Neural cell (in vitro differentiated cells): ENCODE data around the gene DOK5. TPM values are rescaled to one million over a fixed set of nuclear protein-coding genes. Genes with fewer than 3 reads are reported as not detected.
A peak's percentile ranks its signal among the peaks of the same experiment; 100 is the strongest.

Experiments used
- H2AFZ ChIP-seq: fragments of 200-600, 300-800 bp; sonication (generic), shearing (Covaris generic); 2 replicates; pipeline ENCODE4 v1.6.0; 2014; ENCODE audit warnings: low read depth, mild to moderate bottlenecking, antibody characterized with exemption, low read length, moderate library complexity
- H3F3A ChIP-seq: fragments of 200-600 bp; shearing (Covaris generic); 2 replicates; pipeline ENCODE4 v1.6.1; 2016; ENCODE audit warnings: mild to moderate bottlenecking, moderate library complexity, mixed read lengths, antibody characterized with exemption, low read length; ENCODE audit not compliant: insufficient read depth, poor library complexity, severe bottlenecking
- H3K27ac ChIP-seq: fragments of 200-600, 300-800 bp; sonication (generic), shearing (Covaris generic); 2 replicates; pipeline ENCODE4 v1.5.1; 2014; ENCODE audit warnings: mild to moderate bottlenecking, low read length, moderate library complexity
- H3K27me3 ChIP-seq: fragments of 300-800, 200-600 bp; sonication (generic), shearing (Covaris generic); 2 replicates; pipeline ENCODE4 v1.6.0; 2014; ENCODE audit warnings: mild to moderate bottlenecking, low read depth, low read length, moderate library complexity; ENCODE audit not compliant: insufficient read depth
- H3K36me3 ChIP-seq: fragments of 300-800, 200-600 bp; sonication (generic), shearing (Covaris generic); 2 replicates; pipeline ENCODE4 v1.5.1; 2014; ENCODE audit warnings: mild to moderate bottlenecking, antibody characterized with exemption, low read length, moderate library complexity; ENCODE audit not compliant: insufficient read depth
- H3K4me2 ChIP-seq: fragments of 300-800, 200-600 bp; sonication (generic), shearing (Covaris generic); 2 replicates; pipeline ENCODE4 v1.6.0; 2014; ENCODE audit warnings: mild to moderate bottlenecking, low read length
- H3K4me3 ChIP-seq: fragments of 300-800, 200-600 bp; sonication (generic), shearing (Covaris generic); 2 replicates; pipeline ENCODE4 v1.5.1; 2014; ENCODE audit warnings: mild to moderate bottlenecking, low read length, moderate library complexity
- H3K79me2 ChIP-seq: fragments of 200-600 bp; shearing (Covaris generic); replicated peaks from 2 replicates; pipeline ENCODE4 v1.6.0; 2014; ENCODE audit warnings: mild to moderate bottlenecking, low read length, moderate library complexity; ENCODE audit not compliant: insufficient read depth
- H3K9ac ChIP-seq: fragments of 300-800, 200-600 bp; sonication (generic), shearing (Covaris generic); 2 replicates; pipeline ENCODE4 v1.6.1; 2016; ENCODE audit warnings: mild to moderate bottlenecking, low read length, mixed read lengths
- H3K9me2 ChIP-seq: fragments of 200-600 bp; shearing (Covaris generic); 2 replicates; pipeline ENCODE4 v1.6.1; 2016; ENCODE audit warnings: mild to moderate bottlenecking, low read length, mixed read lengths; ENCODE audit not compliant: insufficient read depth
- H3K9me3 ChIP-seq: fragments of 200-600, 300-800 bp; sonication (generic), shearing (Covaris generic); 2 replicates; pipeline ENCODE4 v1.6.1; 2016; ENCODE audit warnings: mild to moderate bottlenecking, mixed run types, low read length, moderate library complexity, mixed read lengths
- H4K20me1 ChIP-seq: fragments of 200-600 bp; shearing (Covaris generic); 2 replicates; pipeline ENCODE4 v1.6.1; 2016; ENCODE audit warnings: mild to moderate bottlenecking, mixed run types; ENCODE audit not compliant: insufficient read depth
- EP300 ChIP-seq: fragments of 450-650 bp; conservative IDR thresholded peaks from 2 replicates; pipeline ENCODE4 v1.6.1; 2014; ENCODE audit warnings: antibody characterized with exemption, mild to moderate bottlenecking, moderate library complexity; ENCODE audit not compliant: poor library complexity, severe bottlenecking
- EZH2 ChIP-seq: fragments of 200-600, 300-800 bp; shearing (Covaris generic), sonication (generic); IDR thresholded peaks from 2 replicates; pipeline ENCODE4 v1.6.1; 2014; ENCODE audit warnings: antibody characterized with exemption, low read length, borderline replicate concordance, mild to moderate bottlenecking; ENCODE audit not compliant: insufficient read depth, poor library complexity, severe bottlenecking
- MXI1 ChIP-seq: fragments of 450-650 bp; conservative IDR thresholded peaks from 2 replicates; pipeline ENCODE4 v1.6.1; 2014; ENCODE audit warnings: antibody characterized with exemption, mild to moderate bottlenecking; ENCODE audit not compliant: poor library complexity, severe bottlenecking
- POLR2AphosphoS5 ChIP-seq: IDR thresholded peaks from 2 replicates; pipeline ENCODE4 v1.6.1; 2012
- RAD21 ChIP-seq: fragments of 450-650 bp; conservative IDR thresholded peaks from 2 replicates; pipeline ENCODE4 v1.6.1; 2014; ENCODE audit warnings: antibody characterized with exemption, mild to moderate bottlenecking, moderate library complexity
- SMC3 ChIP-seq: fragments of 450-650 bp; conservative IDR thresholded peaks from 2 replicates; pipeline ENCODE4 v1.6.1; 2014; ENCODE audit warnings: antibody characterized with exemption, mild to moderate bottlenecking, moderate library complexity; ENCODE audit not compliant: poor library complexity
- TAF1 ChIP-seq: IDR thresholded peaks from 2 replicates; pipeline ENCODE4 v1.6.1; 2012; ENCODE audit warnings: low read depth
- polyA plus RNA-seq: library from polyadenylated mRNA; depleted of rRNA; stranded (reverse); fragments of >200 nt; gene quantifications from 2 replicates; pipeline ENCODE4 v1.2.3, GENCODE V29; 2014
- TF ChIP-seq, protein P1 (sequence below): IDR thresholded peaks from 2 replicates; pipeline ENCODE4 v1.6.1; 2012; ENCODE audit warnings: borderline replicate concordance
- TF ChIP-seq, protein P2 (sequence below): fragments of 450-650 bp; IDR thresholded peaks from 2 replicates; pipeline ENCODE4 v1.5.1; 2014; ENCODE audit warnings: antibody characterized with exemption, mild to moderate bottlenecking, moderate library complexity; ENCODE audit not compliant: poor library complexity, severe bottlenecking

Gene DOK5
- polyA plus RNA-seq, 1 donor from 2014 or later: 4.6 TPM

DNA sequence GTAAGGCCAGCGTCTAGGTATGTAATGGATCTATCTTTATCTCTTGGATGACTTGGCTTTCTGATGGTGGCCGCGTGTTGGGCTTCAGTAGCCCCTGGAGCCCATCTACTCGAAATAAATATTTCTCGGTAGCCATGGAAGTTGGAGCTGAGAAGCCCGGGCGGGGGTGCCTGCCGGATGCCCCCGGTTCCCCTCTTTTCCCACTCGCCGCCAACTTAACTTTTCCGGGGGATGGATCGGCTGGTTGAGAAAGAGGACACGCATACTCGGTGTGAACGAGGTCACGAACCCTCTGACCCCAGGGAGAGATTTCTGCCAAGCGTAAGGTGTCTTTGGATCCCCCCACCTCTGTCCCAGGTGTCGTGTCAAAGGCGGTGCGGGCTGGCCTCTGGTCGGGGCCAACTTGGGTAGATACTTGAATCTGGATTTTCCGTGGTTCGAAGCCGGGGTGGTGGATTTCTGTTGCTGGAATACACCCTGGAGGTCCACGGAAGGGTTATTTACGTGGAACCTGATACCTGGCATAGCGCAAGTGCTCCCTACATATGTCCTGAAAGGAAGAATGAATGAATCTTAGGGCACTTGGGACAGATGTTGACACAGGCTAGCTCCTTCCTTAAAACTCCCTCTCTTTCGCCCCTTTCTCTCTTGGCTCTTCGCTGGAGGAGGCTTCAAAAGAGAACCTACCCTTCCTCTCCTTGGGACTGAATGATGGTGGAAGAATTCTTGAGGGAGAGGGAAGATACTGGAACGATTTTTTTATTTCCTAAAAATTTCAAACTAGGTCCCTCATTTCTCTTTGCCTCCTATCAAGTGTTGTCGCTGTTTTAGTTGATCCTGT lies 996 bp downstream of the DOK5 start:
- H3K9me3 ChIP-seq: no peaks in the 10 kb centered on the region
- no peak for TF ChIP-seq SMC3
- no peak for TF ChIP-seq MXI1
- TF ChIP-seq EZH2: no peak
- no peak for TF ChIP-seq RAD21
- TF ChIP-seq EP300: no peak
- TF ChIP-seq, protein P1, sequence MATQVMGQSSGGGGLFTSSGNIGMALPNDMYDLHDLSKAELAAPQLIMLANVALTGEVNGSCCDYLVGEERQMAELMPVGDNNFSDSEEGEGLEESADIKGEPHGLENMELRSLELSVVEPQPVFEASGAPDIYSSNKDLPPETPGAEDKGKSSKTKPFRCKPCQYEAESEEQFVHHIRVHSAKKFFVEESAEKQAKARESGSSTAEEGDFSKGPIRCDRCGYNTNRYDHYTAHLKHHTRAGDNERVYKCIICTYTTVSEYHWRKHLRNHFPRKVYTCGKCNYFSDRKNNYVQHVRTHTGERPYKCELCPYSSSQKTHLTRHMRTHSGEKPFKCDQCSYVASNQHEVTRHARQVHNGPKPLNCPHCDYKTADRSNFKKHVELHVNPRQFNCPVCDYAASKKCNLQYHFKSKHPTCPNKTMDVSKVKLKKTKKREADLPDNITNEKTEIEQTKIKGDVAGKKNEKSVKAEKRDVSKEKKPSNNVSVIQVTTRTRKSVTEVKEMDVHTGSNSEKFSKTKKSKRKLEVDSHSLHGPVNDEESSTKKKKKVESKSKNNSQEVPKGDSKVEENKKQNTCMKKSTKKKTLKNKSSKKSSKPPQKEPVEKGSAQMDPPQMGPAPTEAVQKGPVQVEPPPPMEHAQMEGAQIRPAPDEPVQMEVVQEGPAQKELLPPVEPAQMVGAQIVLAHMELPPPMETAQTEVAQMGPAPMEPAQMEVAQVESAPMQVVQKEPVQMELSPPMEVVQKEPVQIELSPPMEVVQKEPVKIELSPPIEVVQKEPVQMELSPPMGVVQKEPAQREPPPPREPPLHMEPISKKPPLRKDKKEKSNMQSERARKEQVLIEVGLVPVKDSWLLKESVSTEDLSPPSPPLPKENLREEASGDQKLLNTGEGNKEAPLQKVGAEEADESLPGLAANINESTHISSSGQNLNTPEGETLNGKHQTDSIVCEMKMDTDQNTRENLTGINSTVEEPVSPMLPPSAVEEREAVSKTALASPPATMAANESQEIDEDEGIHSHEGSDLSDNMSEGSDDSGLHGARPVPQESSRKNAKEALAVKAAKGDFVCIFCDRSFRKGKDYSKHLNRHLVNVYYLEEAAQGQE: no peak
- TF ChIP-seq POLR2AphosphoS5: no peak
- TF ChIP-seq, protein P2, sequence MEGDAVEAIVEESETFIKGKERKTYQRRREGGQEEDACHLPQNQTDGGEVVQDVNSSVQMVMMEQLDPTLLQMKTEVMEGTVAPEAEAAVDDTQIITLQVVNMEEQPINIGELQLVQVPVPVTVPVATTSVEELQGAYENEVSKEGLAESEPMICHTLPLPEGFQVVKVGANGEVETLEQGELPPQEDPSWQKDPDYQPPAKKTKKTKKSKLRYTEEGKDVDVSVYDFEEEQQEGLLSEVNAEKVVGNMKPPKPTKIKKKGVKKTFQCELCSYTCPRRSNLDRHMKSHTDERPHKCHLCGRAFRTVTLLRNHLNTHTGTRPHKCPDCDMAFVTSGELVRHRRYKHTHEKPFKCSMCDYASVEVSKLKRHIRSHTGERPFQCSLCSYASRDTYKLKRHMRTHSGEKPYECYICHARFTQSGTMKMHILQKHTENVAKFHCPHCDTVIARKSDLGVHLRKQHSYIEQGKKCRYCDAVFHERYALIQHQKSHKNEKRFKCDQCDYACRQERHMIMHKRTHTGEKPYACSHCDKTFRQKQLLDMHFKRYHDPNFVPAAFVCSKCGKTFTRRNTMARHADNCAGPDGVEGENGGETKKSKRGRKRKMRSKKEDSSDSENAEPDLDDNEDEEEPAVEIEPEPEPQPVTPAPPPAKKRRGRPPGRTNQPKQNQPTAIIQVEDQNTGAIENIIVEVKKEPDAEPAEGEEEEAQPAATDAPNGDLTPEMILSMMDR: no peak
- TF ChIP-seq TAF1: no peak
- H3K4me3 ChIP-seq: peak overlapping the region; percentile 88
- H3K27me3 ChIP-seq: peaks cover 23% of the 10 kb centered on the region
- H3K9me2 ChIP-seq: no peaks in the 10 kb centered on the region
- no peaks in the 10 kb centered on the region for H3K79me2 ChIP-seq
- H3F3A ChIP-seq: peaks cover 6% of the 10 kb centered on the region
- peak overlapping the region; percentile 48 for H2AFZ ChIP-seq
- peak overlapping the region; percentile 85 for H3K4me2 ChIP-seq
- no peak overlapping the region for H3K27ac ChIP-seq
- no peaks in the 10 kb centered on the region for H4K20me1 ChIP-seq
- H3K9ac ChIP-seq: peak overlapping the region; percentile 58
- H3K36me3 ChIP-seq: no peaks in the 10 kb centered on the region

GRCh38 chr20:54477191-54477955 lies 2.0 kb downstream of the DOK5 start:
- Histone ChIP-seq H3K9ac (no peak overlapping the region), H3K27me3 (peaks cover 23% of the 10 kb centered on the region), H3F3A (peaks cover 6% of the 10 kb centered on the region), H4K20me1 (no peaks in the 10 kb centered on the region), H3K4me3 (peak overlapping the region; percentile 88), H3K36me3 (no peaks in the 10 kb centered on the region), H3K9me3 (no peaks in the 10 kb centered on the region), H3K4me2 (peak overlapping the region; percentile 85), H3K9me2 (no peaks in the 10 kb centered on the region), H3K27ac (no peak overlapping the region), H3K79me2 (no peaks in the 10 kb centered on the region), H2AFZ (no peak overlapping the region)
- TF ChIP-seq POLR2AphosphoS5 (no peak), MXI1 (no peak), TAF1 (no peak), SMC3 (no peak), EP300 (no peak), EZH2 (no peak), RAD21 (no peak)
- TF ChIP-seq, protein P1: no peak
- TF ChIP-seq, protein P2: no peak
